Measurements from ENCODE around the gene EMILIN2.
"Not testable (repeated sequence)": the region's sequence is repeated elsewhere in the genome, so short reads cannot be mapped to it uniquely, and the experiment has no call there.

EMILIN2 gene

GRCh38 chr18:2851771-2852170 lies 5.0 kb downstream of the EMILIN2 start:
- H3K36me3 Mint-ChIP-seq (ENCODE audit: insufficient read depth): no peaks in the 10 kb centered on the region
- no peak overlapping the region for H3K27ac Mint-ChIP-seq
- DNase-seq (no peak), ATAC-seq (replicated peaks) (no peak)
- no peak overlapping the region for H3K4me3 Mint-ChIP-seq
- peaks cover 64 to 87% of the 10 kb centered on the region in 2 donors for H3K27me3 Mint-ChIP-seq
- H3K9me3 Mint-ChIP-seq: no peaks in the 10 kb centered on the region
- peaks cover 11 to 14% of the 10 kb centered on the region in 2 donors for H3K4me1 Mint-ChIP-seq (ENCODE audit: low read depth in 2 of 2)

GRCh38 chr18:2852460-2852859 lies 5.7 kb downstream of the EMILIN2 start:
- H3K27ac Mint-ChIP-seq; H3K36me3 Mint-ChIP-seq (ENCODE audit: insufficient read depth); H3K4me3 Mint-ChIP-seq; DNase-seq; H3K9me3 Mint-ChIP-seq; ATAC-seq (replicated peaks): not testable (repeated sequence)
- H3K4me1 Mint-ChIP-seq (ENCODE audit: low read depth in 2 of 2): peaks cover 10 to 14% of the 10 kb centered on the region in 2 donors
- peaks cover 64 to 90% of the 10 kb centered on the region in 2 donors for H3K27me3 Mint-ChIP-seq

GRCh38 chr18:2853173-2853925 lies 6.5 kb downstream of the EMILIN2 start:
- Mint-ChIP-seq H3K4me3 (no peak overlapping the region), H3K9me3 (no peaks in the 10 kb centered on the region), H3K27me3 (peaks cover 56 to 85% of the 10 kb centered on the region in 2 donors), H3K4me1 (ENCODE audit: low read depth in 2 of 2) (peaks cover 6 to 7% of the 10 kb centered on the region in 2 donors), H3K36me3 (ENCODE audit: insufficient read depth) (no peaks in the 10 kb centered on the region), H3K27ac (no peak overlapping the region)
- no peak for DNase-seq
- ATAC-seq (replicated peaks): no peak

- Mint-ChIP-seq H3K4me3 (no peak overlapping the region), H3K9me3 (no peaks in the 10 kb centered on the region), H3K36me3 (ENCODE audit: insufficient read depth) (no peaks in the 10 kb centered on the region), H3K4me1 (ENCODE audit: low read depth in 2 of 2) (peaks cover 0 to 2% of the 10 kb centered on the region in 2 donors), H3K27ac (no peak overlapping the region), H3K27me3 (peaks cover 49 to 77% of the 10 kb centered on the region in 2 donors)
- DNase-seq (no peak), ATAC-seq (replicated peaks) (no peak)
Measured at GRCh38 chr18:2853926-2854664, 7.3 kb downstream of the EMILIN2 start.

DNA sequence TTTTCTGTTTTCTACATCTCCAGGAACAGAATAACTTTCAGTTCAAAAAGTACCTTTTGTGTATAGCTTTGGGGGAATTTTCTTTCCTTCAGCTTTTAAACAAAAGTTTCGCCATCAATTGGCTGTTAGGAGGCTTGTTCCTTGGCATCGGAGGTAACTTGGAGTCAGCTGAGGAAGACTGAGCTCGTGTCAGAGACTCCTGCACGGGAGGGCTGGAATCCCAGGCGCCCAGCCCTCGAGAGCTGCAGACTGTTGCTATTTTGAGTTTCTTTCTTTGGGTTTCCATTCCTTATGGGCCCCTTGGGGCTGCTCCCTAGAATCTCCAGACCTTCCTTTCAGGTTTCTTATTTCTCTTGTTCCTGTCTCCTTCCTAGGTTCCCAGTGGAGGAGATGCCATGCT lies 8.1 kb downstream of the EMILIN2 start:
- ATAC-seq (replicated peaks): no peak
- DNase-seq: no peak
- no peaks in the 10 kb centered on the region for H3K36me3 Mint-ChIP-seq (ENCODE audit: insufficient read depth)

GRCh38 chr18:2855560-2856350 lies 8.9 kb downstream of the EMILIN2 start:
- Mint-ChIP-seq H3K36me3 (ENCODE audit: insufficient read depth) (no peaks in the 10 kb centered on the region), H3K27me3 (peaks cover 34 to 61% of the 10 kb centered on the region in 2 donors), H3K4me1 (ENCODE audit: low read depth in 2 of 2) (peaks cover 0 to 2% of the 10 kb centered on the region in 2 donors), H3K27ac (no peak overlapping the region), H3K4me3 (no peak overlapping the region), H3K9me3 (no peaks in the 10 kb centered on the region)
- ATAC-seq (replicated peaks) (no peak), DNase-seq (no peak)

More for the DNA sequence above, 8.1 kb downstream of the EMILIN2 start:
- Mint-ChIP-seq H3K27ac (no peak overlapping the region), H3K27me3 (peaks cover 41 to 69% of the 10 kb centered on the region in 2 donors), H3K9me3 (no peaks in the 10 kb centered on the region), H3K4me1 (ENCODE audit: low read depth in 2 of 2) (peaks cover 0 to 2% of the 10 kb centered on the region in 2 donors), H3K4me3 (no peak overlapping the region)

DNA sequence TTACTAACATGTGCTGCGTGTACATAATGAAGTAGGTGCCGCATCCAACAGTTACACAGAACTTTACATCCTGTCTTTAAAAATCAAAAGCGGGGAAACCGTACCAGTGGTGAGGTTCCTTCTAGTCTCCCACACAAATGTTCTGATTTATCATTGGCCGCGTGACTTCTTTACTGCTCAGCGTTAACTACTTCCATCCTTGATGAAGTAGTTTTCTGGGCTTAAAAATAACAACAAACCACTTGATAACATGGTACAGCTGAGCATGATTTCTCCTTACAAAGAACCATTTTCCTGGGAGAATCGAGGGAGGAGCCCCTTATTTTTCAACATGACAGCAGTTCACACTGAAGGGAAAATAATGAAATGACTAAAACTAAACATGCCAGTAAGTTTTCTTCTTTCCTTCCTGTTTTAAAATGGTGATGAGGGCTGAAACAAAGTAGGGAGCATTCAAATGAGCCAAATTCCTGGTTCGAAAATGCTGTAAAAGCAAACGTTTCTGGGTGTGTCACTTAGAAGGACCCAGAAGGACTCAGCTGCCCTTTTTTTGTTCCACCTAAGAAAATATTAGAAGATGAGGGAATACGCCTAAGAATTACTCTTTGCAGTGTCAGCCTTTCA lies 9.9 kb downstream of the EMILIN2 start:
- no peaks in the 10 kb centered on the region for H3K36me3 Mint-ChIP-seq (ENCODE audit: insufficient read depth)
- no peaks in the 10 kb centered on the region for H3K9me3 Mint-ChIP-seq
- H3K27ac Mint-ChIP-seq: no peak overlapping the region
- H3K27me3 Mint-ChIP-seq: peaks cover 25 to 52% of the 10 kb centered on the region in 2 donors
- DNase-seq (no peak), ATAC-seq (replicated peaks) (no peak)
- H3K4me3 Mint-ChIP-seq: no peak overlapping the region
- H3K4me1 Mint-ChIP-seq (ENCODE audit: low read depth in 2 of 2): peaks cover 0 to 2% of the 10 kb centered on the region in 2 donors

GRCh38 chr18:2857491-2858131 lies 10.8 kb downstream of the EMILIN2 start:
- ATAC-seq (replicated peaks): no peak
- Mint-ChIP-seq H3K27ac (no peak overlapping the region), H3K9me3 (no peaks in the 10 kb centered on the region), H3K4me3 (no peak overlapping the region), H3K4me1 (ENCODE audit: low read depth in 2 of 2) (peaks cover 0 to 2% of the 10 kb centered on the region in 2 donors), H3K36me3 (ENCODE audit: insufficient read depth) (no peaks in the 10 kb centered on the region), H3K27me3 (peaks cover 16 to 42% of the 10 kb centered on the region in 2 donors)
- DNase-seq: no peak

DNA sequence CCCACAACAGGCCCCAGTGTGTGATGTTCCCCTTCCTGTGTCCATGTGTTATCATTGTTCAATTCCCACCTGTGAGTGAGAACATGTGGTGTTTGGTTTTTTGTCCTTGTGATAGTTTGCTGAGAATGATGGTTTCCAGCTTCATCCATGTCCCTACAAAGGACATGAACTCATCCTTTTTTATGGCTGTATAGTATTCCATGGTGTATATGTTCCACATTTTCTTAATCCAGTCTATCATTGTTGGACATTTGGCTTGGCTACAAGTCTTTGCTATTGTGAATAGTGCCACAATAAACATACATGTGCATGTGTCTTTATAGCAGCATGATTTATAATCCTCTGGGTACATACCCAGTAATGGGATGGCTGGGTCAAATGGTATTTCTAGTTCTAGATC lies 13.6 kb downstream of the EMILIN2 start:
- H3K9me3 Mint-ChIP-seq; H3K4me1 Mint-ChIP-seq (ENCODE audit: low read depth in 2 of 2); H3K27ac Mint-ChIP-seq; DNase-seq; H3K36me3 Mint-ChIP-seq (ENCODE audit: insufficient read depth); ATAC-seq (replicated peaks); H3K4me3 Mint-ChIP-seq: not testable (repeated sequence)
- peaks cover 16 to 31% of the 10 kb centered on the region in 2 donors for H3K27me3 Mint-ChIP-seq

DNA sequence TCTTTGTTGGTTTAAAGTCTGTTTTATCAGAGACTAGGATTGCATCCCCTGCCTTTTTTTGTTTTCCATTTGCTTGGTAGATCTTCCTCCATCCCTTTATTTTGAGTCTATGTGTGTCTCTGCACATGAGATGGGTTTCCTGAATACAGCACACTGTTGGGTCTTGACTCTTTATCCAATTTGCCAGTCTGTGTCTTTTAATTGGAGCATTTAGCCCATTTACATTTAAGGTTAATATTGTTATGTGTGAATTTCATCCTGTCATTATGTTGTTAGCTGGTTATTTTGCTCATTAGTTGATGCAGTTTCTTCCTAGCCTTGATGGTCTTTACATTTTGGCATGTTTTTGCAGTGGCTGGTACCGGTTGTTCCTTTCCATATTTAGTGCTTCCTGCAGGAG lies 17.2 kb downstream of the EMILIN2 start:
- H3K4me1 Mint-ChIP-seq (ENCODE audit: low read depth in 2 of 2); ATAC-seq (replicated peaks); DNase-seq; H3K4me3 Mint-ChIP-seq; H3K27ac Mint-ChIP-seq; H3K36me3 Mint-ChIP-seq (ENCODE audit: insufficient read depth); H3K9me3 Mint-ChIP-seq: not testable (repeated sequence)
- peaks cover 19 to 29% of the 10 kb centered on the region in 2 donors for H3K27me3 Mint-ChIP-seq

DNA sequence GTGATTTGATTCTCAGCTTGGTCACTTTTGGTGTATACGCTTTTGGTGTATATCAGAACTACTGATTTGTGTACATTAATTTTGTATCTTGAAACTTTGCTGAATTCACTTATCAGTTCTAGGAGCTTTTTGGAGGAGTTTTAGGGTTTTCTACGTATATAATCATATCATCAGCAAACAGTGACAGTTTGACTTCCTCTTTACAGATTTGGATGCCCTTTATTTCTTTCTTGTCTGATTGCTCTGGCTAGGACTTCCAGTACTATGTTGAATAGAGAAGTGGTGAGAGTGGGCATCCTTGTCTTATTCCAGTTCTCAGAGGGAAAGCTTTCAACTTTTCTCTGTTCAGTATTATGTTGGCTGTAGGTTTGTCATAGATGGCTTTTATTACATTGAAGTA lies 19.7 kb downstream of the EMILIN2 start:
- H3K36me3 Mint-ChIP-seq (ENCODE audit: insufficient read depth); H3K27ac Mint-ChIP-seq; ATAC-seq (replicated peaks); H3K4me1 Mint-ChIP-seq (ENCODE audit: low read depth in 2 of 2); DNase-seq; H3K9me3 Mint-ChIP-seq; H3K4me3 Mint-ChIP-seq: not testable (repeated sequence)
- peaks cover 35 to 45% of the 10 kb centered on the region in 2 donors for H3K27me3 Mint-ChIP-seq

GRCh38 chr18:2869207-2869606 lies 22.4 kb downstream of the EMILIN2 start:
- Mint-ChIP-seq H3K9me3 (no peaks in the 10 kb centered on the region), H3K27ac (peak overlapping the region in 1 of 2 donors; percentile 26), H3K27me3 (peaks cover 35 to 47% of the 10 kb centered on the region in 2 donors), H3K36me3 (ENCODE audit: insufficient read depth) (no peaks in the 10 kb centered on the region), H3K4me3 (no peak overlapping the region), H3K4me1 (ENCODE audit: low read depth in 2 of 2) (no peaks in the 10 kb centered on the region)
- no peak for DNase-seq
- ATAC-seq (replicated peaks): no peak
